GM18858 (cell line): Measurements from ENCODE around the gene BICC1.

Experiments used
- ATAC-seq: cut with Tn5 transposase; IDR thresholded peaks from one replicate; pipeline ENCODE4 v1.9.1; 2021; ENCODE audit not compliant: unreplicated experiment

The BICC1 gene

GRCh38 chr10:58698777-58699356 lies 186.2 kb downstream of the BICC1 start:
- no peak for ATAC-seq

GRCh38 chr10:58700591-58700990 lies 187.9 kb downstream of the BICC1 start:
- no peak for ATAC-seq

- ATAC-seq: no peak
Observed at GRCh38 chr10:58701405-58702135, 188.9 kb downstream of the BICC1 start.

- no peak for ATAC-seq
Observed at GRCh38 chr10:58704226-58704625, 191.6 kb downstream of the BICC1 start.

GRCh38 chr10:58704671-58705141 lies 192.0 kb downstream of the BICC1 start:
- ATAC-seq: no peak

GRCh38 chr10:58706836-58707235 lies 194.2 kb downstream of the BICC1 start:
- no peak for ATAC-seq

GRCh38 chr10:58712141-58712540 lies 199.5 kb downstream of the BICC1 start:
- no peak for ATAC-seq

- no peak for ATAC-seq
Observed at GRCh38 chr10:58712982-58713381, 200.3 kb downstream of the BICC1 start.

- no peak for ATAC-seq
Observed at GRCh38 chr10:58714409-58714808, 201.7 kb downstream of the BICC1 start.

GRCh38 chr10:58715061-58715460 lies 202.4 kb downstream of the BICC1 start:
- ATAC-seq: no peak

GRCh38 chr10:58718596-58718995 lies 205.9 kb downstream of the BICC1 start:
- ATAC-seq: no peak

- ATAC-seq: no peak
Observed at GRCh38 chr10:58721601-58722281, 209.1 kb downstream of the BICC1 start.

GRCh38 chr10:58723186-58723585 lies 210.5 kb downstream of the BICC1 start:
- no peak for ATAC-seq

- ATAC-seq: no peak
Observed at GRCh38 chr10:58723966-58724365, 211.3 kb downstream of the BICC1 start.

- ATAC-seq: no peak
Observed at GRCh38 chr10:58724781-58725180, 212.1 kb downstream of the BICC1 start.

- ATAC-seq: no peak
Observed at GRCh38 chr10:58725901-58726300, 213.2 kb downstream of the BICC1 start.

GRCh38 chr10:58727633-58728032 lies 215.0 kb downstream of the BICC1 start:
- no peak for ATAC-seq

GRCh38 chr10:58731276-58731675 lies 218.6 kb downstream of the BICC1 start:
- ATAC-seq: no peak

- ATAC-seq: no peak
Observed at GRCh38 chr10:58733436-58733835, 220.8 kb downstream of the BICC1 start.

GRCh38 chr10:58734116-58734515 lies 221.4 kb downstream of the BICC1 start:
- ATAC-seq: no peak

- ATAC-seq: no peak
Observed at GRCh38 chr10:58734664-58735063, 222.0 kb downstream of the BICC1 start.

GRCh38 chr10:58735087-58735486 lies 222.4 kb downstream of the BICC1 start:
- ATAC-seq: no peak
